Measurements from ENCODE around the gene FBXL20.
A peak's percentile ranks its signal among the peaks of the same experiment; 100 is the strongest.

FBXL20 gene

GRCh38 chr17:39227364-39227919 is 174.0 kb downstream of the FBXL20 start:
- H3K9me3 ChIP-seq (ENCODE audit: severe bottlenecking), result no peaks in the 10 kb centered on the region

GRCh38 chr17:39225959-39226683 is 175.3 kb downstream of the FBXL20 start:
- peaks cover 16% of the 10 kb centered on the region for H3K27me3 ChIP-seq (ENCODE audit: insufficient read depth, low read depth, severe bottlenecking)
- H3K27ac ChIP-seq, result no peak overlapping the region
- no peak for TF ChIP-seq CTCF (IDR thresholded peaks at IDR 0.05; ENCODE audit: low read depth, low read length)
- no peaks in the 10 kb centered on the region for H3K9me3 ChIP-seq (ENCODE audit: severe bottlenecking)
- peak overlapping the region; percentile 61 for H3K4me3 ChIP-seq (ENCODE audit: low read depth, low read length)
- peak; percentile 95 for DNase-seq
- H3K36me3 ChIP-seq, result no peaks in the 10 kb centered on the region

More at GRCh38 chr17:39227364-39227919, 174.0 kb downstream of the FBXL20 start:
- H3K4me3 ChIP-seq (ENCODE audit: low read depth, low read length), result no peak overlapping the region
- no peaks in the 10 kb centered on the region for H3K36me3 ChIP-seq
- peaks cover 16% of the 10 kb centered on the region for H3K27me3 ChIP-seq (ENCODE audit: insufficient read depth, low read depth, severe bottlenecking)
- no peak overlapping the region for H3K27ac ChIP-seq
- DNase-seq, result no peak
- TF ChIP-seq CTCF (IDR thresholded peaks at IDR 0.05; ENCODE audit: low read depth, low read length), result no peak

GRCh38 chr17:39225308-39225958 is 176.0 kb downstream of the FBXL20 start, which contains the start of gene STAC2:
Gene STAC2, minus strand, starts transcription at chr17:39225945. Its CDS starts 443 bp downstream, at chr17:39225502.
- no peaks in the 10 kb centered on the region for H3K9me3 ChIP-seq (ENCODE audit: severe bottlenecking)
- no peak for TF ChIP-seq CTCF (IDR thresholded peaks at IDR 0.05; ENCODE audit: low read depth, low read length)
- no peaks in the 10 kb centered on the region for H3K36me3 ChIP-seq
- no peak within 1 kb of the TSS for H3K27ac ChIP-seq
- peaks cover 16% of the 10 kb centered on the region for H3K27me3 ChIP-seq (ENCODE audit: insufficient read depth, low read depth, severe bottlenecking)
- no peak for DNase-seq
- peak within 1 kb of the TSS; percentile 61 for H3K4me3 ChIP-seq (ENCODE audit: low read depth, low read length)

GRCh38 chr17:39224778-39225307 is 176.6 kb downstream of the FBXL20 start:
- H3K36me3 ChIP-seq, result no peaks in the 10 kb centered on the region
- TF ChIP-seq CTCF (IDR thresholded peaks at IDR 0.05; ENCODE audit: low read depth, low read length), result no peak
- no peaks in the 10 kb centered on the region for H3K9me3 ChIP-seq (ENCODE audit: severe bottlenecking)
- H3K4me3 ChIP-seq (ENCODE audit: low read depth, low read length), result peak overlapping the region; percentile 61
- H3K27ac ChIP-seq, result no peak overlapping the region
- H3K27me3 ChIP-seq (ENCODE audit: insufficient read depth, low read depth, severe bottlenecking), result peaks cover 16% of the 10 kb centered on the region
- no peak for DNase-seq

GRCh38 chr17:39223907-39224777 is 177.3 kb downstream of the FBXL20 start:
- no peak overlapping the region; the same call in 1 of the 2 replicates for H3K4me3 ChIP-seq (ENCODE audit: low read depth, low read length)
- H3K9me3 ChIP-seq (ENCODE audit: severe bottlenecking), result no peaks in the 10 kb centered on the region
- H3K27ac ChIP-seq, result no peak overlapping the region
- no peaks in the 10 kb centered on the region for H3K36me3 ChIP-seq
- DNase-seq, result no peak
- no peak for TF ChIP-seq CTCF (IDR thresholded peaks at IDR 0.05; ENCODE audit: low read depth, low read length)
- H3K27me3 ChIP-seq (ENCODE audit: insufficient read depth, low read depth, severe bottlenecking), result peaks cover 16% of the 10 kb centered on the region

Data from WERI-Rb-1 (cell line).